ENCODE data around the gene DAGLA. TPM values are rescaled to one million over a fixed set of nuclear protein-coding genes. Genes with fewer than 3 reads are reported as not detected.

Gene DAGLA
- total RNA-seq, 4 donors from 2014 or later: 1.1 to 3.2 (median 1.8) TPM

DNA sequence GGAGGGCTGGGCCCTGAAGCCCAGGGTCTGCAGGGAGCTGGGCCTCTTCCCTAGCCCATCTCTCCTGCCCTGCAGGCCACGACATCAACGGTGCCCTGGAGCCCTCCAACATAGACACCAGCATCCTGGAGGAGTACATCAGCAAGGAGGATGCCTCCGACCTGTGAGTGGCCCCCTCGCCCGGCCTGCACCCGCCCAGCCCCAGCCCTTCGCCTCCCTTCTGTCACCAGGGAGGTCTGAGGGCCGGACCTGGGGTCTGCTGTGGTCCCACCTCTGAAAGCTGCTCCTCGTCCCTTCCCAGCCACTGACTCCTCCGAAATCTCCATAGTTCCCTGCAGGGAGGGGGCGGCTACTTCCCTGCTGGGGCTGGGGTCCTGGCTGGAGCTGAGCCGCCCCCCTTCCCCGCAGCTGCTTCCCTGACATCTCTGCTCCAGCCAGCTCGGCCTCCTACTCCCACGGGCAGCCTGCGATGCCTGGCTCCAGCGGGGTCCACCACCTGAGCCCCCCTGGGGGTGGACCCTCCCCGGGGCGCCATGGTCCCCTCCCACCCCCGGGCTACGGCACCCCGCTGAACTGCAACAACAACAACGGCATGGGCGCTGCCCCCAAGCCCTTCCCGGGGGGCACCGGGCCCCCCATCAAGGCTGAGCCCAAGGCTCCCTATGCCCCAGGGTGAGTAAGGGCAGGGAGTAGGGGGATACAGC lies 85.5 kb downstream of the DAGLA start:
- TF ChIP-seq, protein P1, sequence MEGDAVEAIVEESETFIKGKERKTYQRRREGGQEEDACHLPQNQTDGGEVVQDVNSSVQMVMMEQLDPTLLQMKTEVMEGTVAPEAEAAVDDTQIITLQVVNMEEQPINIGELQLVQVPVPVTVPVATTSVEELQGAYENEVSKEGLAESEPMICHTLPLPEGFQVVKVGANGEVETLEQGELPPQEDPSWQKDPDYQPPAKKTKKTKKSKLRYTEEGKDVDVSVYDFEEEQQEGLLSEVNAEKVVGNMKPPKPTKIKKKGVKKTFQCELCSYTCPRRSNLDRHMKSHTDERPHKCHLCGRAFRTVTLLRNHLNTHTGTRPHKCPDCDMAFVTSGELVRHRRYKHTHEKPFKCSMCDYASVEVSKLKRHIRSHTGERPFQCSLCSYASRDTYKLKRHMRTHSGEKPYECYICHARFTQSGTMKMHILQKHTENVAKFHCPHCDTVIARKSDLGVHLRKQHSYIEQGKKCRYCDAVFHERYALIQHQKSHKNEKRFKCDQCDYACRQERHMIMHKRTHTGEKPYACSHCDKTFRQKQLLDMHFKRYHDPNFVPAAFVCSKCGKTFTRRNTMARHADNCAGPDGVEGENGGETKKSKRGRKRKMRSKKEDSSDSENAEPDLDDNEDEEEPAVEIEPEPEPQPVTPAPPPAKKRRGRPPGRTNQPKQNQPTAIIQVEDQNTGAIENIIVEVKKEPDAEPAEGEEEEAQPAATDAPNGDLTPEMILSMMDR (IDR thresholded peaks at IDR 0.05; ENCODE audit: low read depth): no peak

DNA sequence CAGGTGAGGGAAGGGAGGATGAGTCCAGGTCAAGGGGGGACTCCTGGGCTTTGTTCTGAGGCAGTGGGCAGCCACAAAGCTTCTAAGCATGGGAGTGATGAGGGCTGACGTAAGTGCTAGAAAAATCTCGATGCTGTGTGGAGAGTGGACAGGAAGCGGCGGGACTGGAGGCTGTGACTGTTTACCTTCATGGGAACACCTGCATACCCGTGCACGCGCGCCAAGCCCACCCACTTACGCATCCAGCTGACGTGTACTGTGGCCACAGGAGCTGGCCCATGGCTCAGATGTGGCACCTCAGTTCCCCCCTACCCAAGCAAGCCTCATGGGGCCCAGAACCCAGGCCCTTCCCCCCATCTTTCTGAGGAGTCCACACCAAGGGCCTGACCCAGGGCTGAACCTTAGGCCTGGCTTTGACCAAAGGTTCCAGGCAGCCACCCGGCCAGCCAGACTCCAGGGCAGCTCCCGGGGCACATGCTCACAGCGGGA lies 86.2 kb downstream of the DAGLA start:
- TF ChIP-seq, protein P1 (IDR thresholded peaks at IDR 0.05; ENCODE audit: low read depth): no peak

DNA sequence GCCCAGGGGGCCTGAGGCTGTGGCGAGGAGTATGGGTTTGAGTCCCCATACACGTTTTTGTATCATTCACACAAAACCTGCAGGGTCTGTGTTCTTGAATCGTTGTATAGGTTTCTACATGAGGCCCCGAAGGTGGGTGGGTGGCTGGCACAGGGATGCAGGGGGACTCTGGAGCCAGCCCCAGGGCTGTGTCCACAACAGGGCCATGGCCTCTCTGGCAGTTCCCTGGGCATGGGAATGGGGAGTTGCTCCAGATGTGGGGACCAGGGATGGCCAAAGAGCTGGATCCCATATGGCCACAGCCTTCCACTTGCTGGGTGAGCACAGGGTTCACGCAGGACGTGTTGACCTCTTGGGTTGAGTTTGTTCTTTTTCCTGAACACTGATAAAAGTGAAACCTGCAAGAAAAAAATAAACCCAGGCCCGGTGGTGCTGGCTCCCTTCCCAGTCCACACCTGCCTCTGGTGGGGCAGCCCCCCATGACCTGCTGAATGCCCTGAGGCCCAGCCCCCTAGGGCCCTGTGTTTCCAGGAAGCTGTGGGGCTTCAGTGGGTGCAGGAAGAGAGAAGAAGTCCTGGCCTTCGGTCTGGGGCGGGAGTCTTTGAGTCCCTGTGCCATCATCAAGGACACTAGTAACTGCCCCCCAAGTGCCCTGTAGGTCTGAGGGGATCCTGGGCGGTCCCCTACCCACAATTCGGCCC lies 88.3 kb downstream of the DAGLA start:
- TF ChIP-seq, protein P1 (IDR thresholded peaks at IDR 0.05; ENCODE audit: low read depth): no peak

DNA sequence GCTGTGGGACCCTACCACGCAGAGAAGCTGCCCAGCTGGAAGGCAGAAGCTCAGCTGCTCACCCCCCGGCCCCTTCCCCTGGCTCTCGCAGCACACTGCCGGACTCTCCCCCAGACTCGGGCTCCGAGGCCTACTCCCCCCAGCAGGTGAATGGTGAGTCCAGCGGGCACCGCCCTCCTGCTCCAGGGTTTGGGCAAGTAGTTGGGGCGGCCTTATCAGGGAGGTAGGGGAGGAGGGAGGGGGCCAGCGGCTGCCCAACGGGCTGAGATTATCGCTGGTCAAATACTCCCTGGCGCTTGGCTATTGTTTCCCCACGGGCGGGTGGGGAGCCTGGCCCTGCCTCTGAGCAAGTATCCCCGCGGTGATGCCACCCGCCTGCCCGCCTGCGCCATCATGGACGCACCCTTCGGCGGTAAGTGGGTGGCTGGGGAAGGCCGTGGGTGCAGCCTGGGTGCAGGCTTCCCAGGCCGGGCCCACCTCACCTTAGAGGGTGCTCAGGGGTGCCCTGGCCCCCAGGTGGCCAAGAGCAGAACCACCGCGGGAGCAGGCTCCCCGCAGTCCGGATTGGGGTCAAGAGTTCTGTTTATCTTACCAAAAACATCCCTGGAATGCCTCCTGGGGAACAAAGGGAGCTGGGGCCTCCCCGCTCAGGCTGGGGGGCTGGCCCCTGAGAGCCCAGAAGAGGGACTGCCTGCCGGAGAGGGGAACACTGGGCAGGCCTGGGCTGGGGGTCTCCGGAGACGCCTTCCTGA lies 89.2 kb downstream of the DAGLA start:
- TF ChIP-seq, protein P1 (IDR thresholded peaks at IDR 0.05; ENCODE audit: low read depth): no peak

DNA sequence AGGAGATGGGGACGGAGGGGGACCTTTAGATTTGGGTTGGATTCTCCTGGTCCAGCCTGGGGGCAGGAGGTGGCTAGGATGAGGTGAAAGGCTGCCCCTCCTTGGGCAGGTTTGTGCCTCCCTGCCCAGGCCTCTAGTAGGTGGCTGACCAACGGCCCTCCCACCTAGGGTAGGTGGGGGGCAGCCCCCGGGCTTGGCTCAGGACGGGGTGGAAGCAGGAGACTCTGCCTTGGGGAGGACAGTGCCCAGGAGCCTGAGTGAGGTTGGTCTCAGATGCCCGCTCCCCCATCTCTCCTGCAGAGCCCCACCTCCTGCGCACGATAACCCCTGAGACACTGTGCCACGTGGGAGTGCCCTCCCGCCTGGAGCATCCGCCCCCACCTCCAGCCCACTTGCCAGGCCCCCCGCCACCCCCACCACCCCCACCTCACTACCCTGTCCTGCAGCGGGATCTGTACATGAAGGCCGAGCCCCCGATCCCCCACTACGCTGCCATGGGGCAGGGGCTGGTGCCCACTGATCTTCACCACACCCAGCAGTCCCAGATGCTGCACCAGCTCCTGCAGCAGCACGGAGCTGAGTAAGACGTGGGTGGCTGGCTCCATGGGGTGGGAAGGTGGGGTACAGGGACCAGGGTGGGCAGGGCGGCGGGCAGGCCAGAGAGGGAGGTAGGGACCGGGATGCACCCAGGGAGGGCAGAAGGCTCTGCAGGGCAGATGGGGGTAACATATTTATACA lies 89.9 kb downstream of the DAGLA start:
- TF ChIP-seq, protein P1 (IDR thresholded peaks at IDR 0.05; ENCODE audit: low read depth): no peak

DNA sequence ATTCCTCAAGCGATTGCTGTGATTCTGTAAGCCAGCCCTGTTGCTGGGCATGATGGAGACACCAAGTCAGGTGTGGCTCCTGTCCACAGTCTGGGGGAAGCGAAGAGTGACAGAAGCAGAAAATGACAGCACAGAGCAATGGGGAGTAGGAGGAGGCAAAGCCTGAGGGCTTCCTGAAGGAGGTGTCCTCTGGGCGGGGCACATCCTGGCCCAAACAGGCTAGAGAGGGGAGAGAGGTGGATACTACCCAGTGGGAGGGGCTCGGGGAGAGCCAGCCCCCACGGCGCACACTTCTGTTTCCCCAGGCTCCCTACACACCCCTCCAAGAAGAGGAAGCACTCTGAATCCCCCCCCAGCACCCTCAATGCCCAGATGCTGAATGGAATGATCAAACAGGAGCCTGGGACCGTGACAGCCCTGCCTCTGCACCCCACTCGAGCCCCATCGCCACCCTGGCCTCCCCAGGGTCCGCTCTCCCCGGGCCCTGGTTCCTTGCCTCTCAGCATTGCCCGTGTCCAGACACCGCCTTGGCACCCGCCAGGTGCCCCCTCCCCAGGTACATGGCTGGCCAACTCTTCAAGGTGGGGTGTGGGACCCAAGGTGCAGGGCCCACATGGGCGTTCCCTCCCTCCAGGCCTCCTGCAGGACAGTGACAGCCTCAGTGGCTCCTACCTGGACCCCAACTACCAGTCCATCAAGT lies 91.2 kb downstream of the DAGLA start:
- TF ChIP-seq, protein P1 (IDR thresholded peaks at IDR 0.05; ENCODE audit: low read depth): no peak

Data from subcutaneous adipose tissue (tissue), 4 donors.